GM10248 (cell line): ENCODE results near the gene KATNIP.

Experiments used
- CTCF ChIA-PET: fragments of 300-600 bp; sonication (Branson Sonifier 250); formaldehyde crosslinking; extraction: SDS; loops from one replicate; lab custom pipeline; 2021; ENCODE audit warnings: antibody characterized with exemption; lab: Yijun Ruan, JAX
- POLR2A ChIA-PET: fragments of 350-650 bp; sonication (Branson Sonifier 250); formaldehyde crosslinking; extraction: SDS; loops from one replicate; lab custom pipeline; 2020; ENCODE audit warnings: antibody characterized with exemption; lab: Yijun Ruan, JAX
- DNase-seq: peaks from one replicate; pipeline ENCODE4 v3.0.0; 2012; ENCODE audit errors: extremely low spot score
- CTCF ChIP-seq: IDR thresholded peaks from 2 replicates; pipeline ENCODE4 v1.5.1; 2012; ENCODE audit warnings: mild to moderate bottlenecking, low read depth; ENCODE audit errors: extremely low read depth, missing control alignments, control extremely low read depth

KATNIP gene

GRCh38 chr16:27544671-27545070 is 5.3 kb upstream of the KATNIP start:
- TF ChIP-seq CTCF = no peak
- POLR2A ChIA-PET = no interaction called here
- DNase-seq = no peak
- CTCF ChIA-PET = no interaction called here

DNA sequence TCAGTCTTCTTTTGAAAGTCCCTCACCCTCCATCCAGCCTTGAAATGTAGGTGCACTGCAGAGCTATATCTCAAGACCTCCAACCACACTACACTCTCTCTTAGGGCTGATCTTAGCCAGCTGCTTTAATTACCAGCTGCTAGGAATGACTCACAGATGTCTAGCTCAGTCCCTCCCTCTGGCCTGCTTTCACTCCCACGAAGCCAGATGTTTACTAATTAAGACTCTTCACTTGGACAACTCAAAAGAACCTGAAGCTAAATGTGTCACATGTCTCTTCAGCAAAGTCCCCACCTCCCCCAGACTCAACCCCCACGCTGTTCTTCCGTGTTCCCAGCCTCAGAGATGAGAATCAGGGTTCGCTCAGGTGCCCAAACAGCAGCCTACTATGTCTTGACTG is 2.8 kb upstream of the KATNIP start:
- DNase-seq = peak; percentile 41
- POLR2A ChIA-PET = no interaction called here
- TF ChIP-seq CTCF = no peak
- CTCF ChIA-PET = interaction anchor here (1.4 to 1.6 kb wide), 2 partner anchors 31 to 32 kb away, joined by 3 to 4 read pairs; no protein-coding TSS in a partner anchor

GRCh38 chr16:27547851-27548250 is 2.1 kb upstream of the KATNIP start:
- no peak for TF ChIP-seq CTCF
- CTCF ChIA-PET = interaction anchor here (1.4 kb wide), 1 partner anchor 31 kb away, joined by 4 read pairs; no protein-coding TSS in a partner anchor
- no peak for DNase-seq
- POLR2A ChIA-PET = no interaction called here

DNA sequence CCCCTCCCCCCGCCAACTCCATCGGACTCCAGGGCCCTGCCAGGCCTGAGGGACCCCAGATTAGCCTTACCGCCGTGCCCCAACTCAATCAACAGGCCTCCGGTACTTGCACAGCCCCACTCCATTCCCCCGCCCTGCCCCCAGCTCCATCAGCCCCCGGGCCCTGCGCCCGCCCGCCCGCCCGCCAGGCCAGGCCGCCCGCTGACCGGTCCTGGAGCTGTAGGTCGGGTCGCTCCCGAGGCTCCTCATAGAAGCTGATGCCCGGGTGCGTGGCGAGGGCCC is 539 bp upstream of the KATNIP start:
- no peak for DNase-seq
- ChIA-PET POLR2A (interaction anchor here (0.9 kb wide), 1 partner anchor 14 kb away, joined by 7 read pairs; no protein-coding TSS in a partner anchor), CTCF (interaction anchor here (0.7 to 1.7 kb wide), 7 partner anchors 9 to 669 kb away, joined by 3 to 4 read pairs (median 3); no protein-coding TSS in a partner anchor)
- no peak for TF ChIP-seq CTCF

GRCh38 chr16:27550582-27550920 is 607 bp downstream of the KATNIP start:
- no peak for TF ChIP-seq CTCF
- ChIA-PET POLR2A (interaction anchor here (1.0 kb wide), 1 partner anchor 196 kb away, joined by 3 read pairs; no protein-coding TSS in a partner anchor), CTCF (interaction anchor here (1.0 to 1.7 kb wide), 4 partner anchors 8 to 94 kb away, joined by 3 to 4 read pairs (median 3); no protein-coding TSS in a partner anchor)
- DNase-seq = no peak

DNA sequence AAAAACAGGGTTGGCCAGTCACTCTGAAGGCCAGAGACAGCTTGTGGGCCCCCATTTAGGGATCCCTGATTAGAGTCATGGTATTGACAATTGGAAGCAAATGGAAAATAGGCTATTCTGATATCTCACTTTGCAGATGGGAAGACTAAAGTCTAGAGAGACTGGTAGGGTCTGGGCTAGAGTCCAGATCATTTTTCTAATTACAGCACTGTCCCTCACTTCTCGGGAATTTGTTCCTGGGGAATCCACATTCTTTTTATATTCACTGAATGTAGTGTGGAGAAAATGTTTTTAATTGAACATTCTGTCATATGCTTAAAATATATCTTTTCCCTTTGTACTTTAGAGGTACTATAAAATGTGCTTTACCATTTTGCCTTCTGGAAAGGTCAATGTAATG is 1.1 kb downstream of the KATNIP start:
- no peak for TF ChIP-seq CTCF
- ChIA-PET CTCF (interaction anchor here (0.9 to 1.3 kb wide), 2 partner anchors 13 to 27 kb away, joined by 3 to 4 read pairs; no protein-coding TSS in a partner anchor), POLR2A (no interaction called here)
- DNase-seq = no peak

DNA sequence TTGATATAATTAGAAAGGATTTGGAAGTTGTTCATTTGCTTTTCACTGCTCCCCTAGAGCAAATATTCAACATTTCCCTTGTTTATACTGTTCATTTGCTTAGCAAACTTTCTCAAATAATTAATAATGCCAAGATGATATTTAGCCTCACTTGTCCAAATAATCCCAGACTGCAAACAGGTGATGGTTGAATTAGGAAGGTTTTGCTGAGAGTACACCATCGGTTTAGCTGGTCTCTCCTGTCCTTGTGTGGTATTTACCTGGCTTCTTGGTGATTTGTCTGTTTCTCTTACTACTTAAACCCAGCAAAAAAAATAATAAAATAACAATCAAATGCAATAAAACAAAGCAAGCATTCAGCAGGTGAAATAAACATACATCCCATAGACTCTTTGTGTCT is 6.5 kb downstream of the KATNIP start:
- no peak for TF ChIP-seq CTCF
- CTCF ChIA-PET = no interaction called here
- DNase-seq = no peak
- POLR2A ChIA-PET = no interaction called here
